DND-41 (cell line): ENCODE data around the gene TESPA1.

ENCODE experiments used
- ATAC-seq: fragments of 200-7000 bp; cut with Tn5 transposase; 3 replicates; pipeline ENCODE4 v1.9.1; 2021; ENCODE audit warnings: low read depth; ENCODE audit not compliant: insufficient read depth
- DNase-seq: peaks from one replicate; pipeline ENCODE4 v3.0.0-alpha.2; 2020
- H2AFZ ChIP-seq: 2 replicates; pipeline ENCODE4 v1.6.0; 2012; ENCODE audit warnings: low read depth, low read length
- H3K27ac ChIP-seq: 2 replicates; pipeline ENCODE4 v1.5.1; 2012; ENCODE audit warnings: low read length, inconsistent platforms
- H3K27me3 ChIP-seq: fragments of 200-600 bp; sonication (generic); 2 replicates; pipeline ENCODE4 v1.6.0; 2012; ENCODE audit warnings: low read length, mild to moderate bottlenecking, inconsistent platforms; ENCODE audit not compliant: insufficient read depth, poor library complexity
- H3K36me3 ChIP-seq: 2 replicates; pipeline ENCODE4 v1.5.1; 2012; ENCODE audit warnings: low read length, inconsistent platforms; ENCODE audit not compliant: insufficient read depth
- H3K4me1 ChIP-seq: 2 replicates; pipeline ENCODE4 v1.5.1; 2012; ENCODE audit warnings: mild to moderate bottlenecking, low read length; ENCODE audit not compliant: insufficient read depth
- H3K4me2 ChIP-seq: 2 replicates; pipeline ENCODE4 v1.6.0; 2012; ENCODE audit warnings: mild to moderate bottlenecking, moderate library complexity, low read length, inconsistent platforms; ENCODE audit not compliant: insufficient read depth
- H3K4me3 ChIP-seq, 2 experiments: fragments of 200-600 bp in 1 of 2; shearing (Covaris generic) in 1 of 2; 2 replicates each; pipeline ENCODE4 v1.5.1; 2012 to 2016; ENCODE audit warnings: inconsistent platforms in 2 of 2, low read length in 2 of 2, mild to moderate bottlenecking in 2 of 2, low read depth in 1 of 2, moderate library complexity in 1 of 2
- H3K79me2 ChIP-seq: 2 replicates; pipeline ENCODE4 v1.6.0; 2012; ENCODE audit warnings: low read length, inconsistent platforms; ENCODE audit not compliant: insufficient read depth
- H3K9ac ChIP-seq: 2 replicates; pipeline ENCODE4 v1.6.0; 2012; ENCODE audit warnings: low read depth, mild to moderate bottlenecking, inconsistent platforms, low read length, moderate library complexity
- H3K9me3 ChIP-seq: 2 replicates; pipeline ENCODE4 v1.5.1; 2012; ENCODE audit warnings: low read length, moderate library complexity, mild to moderate bottlenecking, inconsistent platforms; ENCODE audit not compliant: insufficient read depth, severe bottlenecking
- H4K20me1 ChIP-seq: 2 replicates; pipeline ENCODE4 v1.6.0; 2012; ENCODE audit warnings: low read length; ENCODE audit not compliant: insufficient read depth
- EZH2 ChIP-seq: IDR thresholded peaks from 3 replicates; pipeline ENCODE4 v1.6.1; 2012; ENCODE audit warnings: borderline replicate concordance, low read depth, mild to moderate bottlenecking, moderate library complexity, low read length, inconsistent platforms; ENCODE audit not compliant: severe bottlenecking
- TF ChIP-seq, protein P1 (sequence below): IDR thresholded peaks from 2 replicates; pipeline ENCODE4 v1.5.1; 2012; ENCODE audit warnings: borderline replicate concordance, low read length, moderate library complexity, mild to moderate bottlenecking; ENCODE audit not compliant: poor library complexity, severe bottlenecking; ENCODE audit errors: extremely low read depth

The TESPA1 gene

DNA sequence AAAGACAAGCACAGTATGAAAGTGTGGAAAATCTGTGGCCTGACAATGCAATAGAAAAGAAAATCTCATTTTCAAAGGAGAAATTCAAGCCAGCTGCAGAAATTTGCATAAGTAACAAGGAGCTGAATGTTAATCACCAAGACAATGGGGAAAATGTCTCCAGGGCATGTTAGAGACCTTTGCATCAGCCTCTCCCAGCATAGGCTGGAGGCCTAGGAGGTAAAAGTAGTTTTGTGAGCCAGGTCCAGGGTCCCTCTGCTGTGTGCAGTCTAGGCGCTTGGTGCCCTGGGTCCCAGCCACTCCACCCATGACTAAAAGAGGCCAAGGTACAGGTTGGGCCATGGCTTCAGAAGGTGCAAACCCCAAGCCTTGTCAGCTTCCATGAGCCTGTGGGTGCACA is 58.3 kb downstream of the TESPA1 start:
- Histone ChIP-seq H3K9me3 (peaks cover 6% of the 10 kb centered on the region), H3K36me3 (no peaks in the 10 kb centered on the region), H4K20me1 (no peaks in the 10 kb centered on the region), H3K4me3 (no peak overlapping the region), H3K27me3 (no peaks in the 10 kb centered on the region), H3K79me2 (no peaks in the 10 kb centered on the region), H3K9ac (no peak overlapping the region), H2AFZ (no peak overlapping the region), H3K4me2 (no peak overlapping the region), H3K4me1 (no peaks in the 10 kb centered on the region), H3K27ac (no peak overlapping the region)
- TF ChIP-seq, protein P1, sequence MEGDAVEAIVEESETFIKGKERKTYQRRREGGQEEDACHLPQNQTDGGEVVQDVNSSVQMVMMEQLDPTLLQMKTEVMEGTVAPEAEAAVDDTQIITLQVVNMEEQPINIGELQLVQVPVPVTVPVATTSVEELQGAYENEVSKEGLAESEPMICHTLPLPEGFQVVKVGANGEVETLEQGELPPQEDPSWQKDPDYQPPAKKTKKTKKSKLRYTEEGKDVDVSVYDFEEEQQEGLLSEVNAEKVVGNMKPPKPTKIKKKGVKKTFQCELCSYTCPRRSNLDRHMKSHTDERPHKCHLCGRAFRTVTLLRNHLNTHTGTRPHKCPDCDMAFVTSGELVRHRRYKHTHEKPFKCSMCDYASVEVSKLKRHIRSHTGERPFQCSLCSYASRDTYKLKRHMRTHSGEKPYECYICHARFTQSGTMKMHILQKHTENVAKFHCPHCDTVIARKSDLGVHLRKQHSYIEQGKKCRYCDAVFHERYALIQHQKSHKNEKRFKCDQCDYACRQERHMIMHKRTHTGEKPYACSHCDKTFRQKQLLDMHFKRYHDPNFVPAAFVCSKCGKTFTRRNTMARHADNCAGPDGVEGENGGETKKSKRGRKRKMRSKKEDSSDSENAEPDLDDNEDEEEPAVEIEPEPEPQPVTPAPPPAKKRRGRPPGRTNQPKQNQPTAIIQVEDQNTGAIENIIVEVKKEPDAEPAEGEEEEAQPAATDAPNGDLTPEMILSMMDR: no peak
- no peak for TF ChIP-seq EZH2
- DNase-seq (no peak), ATAC-seq (no peak)

DNA sequence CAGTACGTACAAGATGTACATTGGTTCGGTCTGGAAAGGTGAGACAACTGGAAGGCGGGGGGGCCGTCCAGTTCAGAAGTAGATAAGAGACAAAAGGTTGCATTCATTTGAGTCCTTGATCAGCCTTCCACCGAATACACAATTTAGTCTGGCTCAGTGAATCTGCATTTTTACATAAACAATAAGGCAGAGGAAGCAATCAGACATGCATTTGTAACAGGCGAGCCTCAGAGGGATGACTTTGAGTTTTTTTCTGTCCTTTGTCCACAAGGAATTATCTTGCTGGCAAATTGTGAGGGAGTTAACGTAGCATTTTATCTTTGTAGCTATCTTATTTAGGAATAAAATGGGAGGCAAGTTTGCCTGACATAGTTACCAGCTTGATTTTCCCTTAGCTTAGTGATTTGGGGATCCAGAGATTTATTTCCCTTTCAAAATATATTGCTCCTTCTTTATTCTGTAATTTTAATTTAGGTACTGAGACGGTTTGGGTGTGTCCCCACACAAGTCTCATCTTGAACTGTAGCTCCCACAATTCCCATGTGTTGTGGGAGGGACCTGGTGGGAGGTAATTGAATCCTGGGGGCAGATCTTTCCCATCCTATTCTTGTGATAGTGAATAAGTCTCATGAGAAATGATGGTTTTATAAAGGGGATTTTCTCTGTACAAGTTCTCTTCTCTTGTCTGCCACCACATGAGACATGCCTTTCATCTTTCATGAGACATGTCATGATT is 59.4 kb downstream of the TESPA1 start:
- no peaks in the 10 kb centered on the region for H3K36me3 ChIP-seq
- DNase-seq: no peak
- H3K4me2 ChIP-seq: no peak overlapping the region
- ATAC-seq: no peak
- no peak overlapping the region for H3K9ac ChIP-seq
- no peak for TF ChIP-seq EZH2
- TF ChIP-seq, protein P1: no peak
- H3K27me3 ChIP-seq: no peaks in the 10 kb centered on the region
- H4K20me1 ChIP-seq: no peaks in the 10 kb centered on the region
- H3K4me1 ChIP-seq: no peaks in the 10 kb centered on the region
- H3K4me3 ChIP-seq: no peak overlapping the region
- peaks cover 5% of the 10 kb centered on the region for H3K9me3 ChIP-seq
- no peaks in the 10 kb centered on the region for H3K79me2 ChIP-seq
- H3K27ac ChIP-seq: no peak overlapping the region
- H2AFZ ChIP-seq: no peak overlapping the region

DNA sequence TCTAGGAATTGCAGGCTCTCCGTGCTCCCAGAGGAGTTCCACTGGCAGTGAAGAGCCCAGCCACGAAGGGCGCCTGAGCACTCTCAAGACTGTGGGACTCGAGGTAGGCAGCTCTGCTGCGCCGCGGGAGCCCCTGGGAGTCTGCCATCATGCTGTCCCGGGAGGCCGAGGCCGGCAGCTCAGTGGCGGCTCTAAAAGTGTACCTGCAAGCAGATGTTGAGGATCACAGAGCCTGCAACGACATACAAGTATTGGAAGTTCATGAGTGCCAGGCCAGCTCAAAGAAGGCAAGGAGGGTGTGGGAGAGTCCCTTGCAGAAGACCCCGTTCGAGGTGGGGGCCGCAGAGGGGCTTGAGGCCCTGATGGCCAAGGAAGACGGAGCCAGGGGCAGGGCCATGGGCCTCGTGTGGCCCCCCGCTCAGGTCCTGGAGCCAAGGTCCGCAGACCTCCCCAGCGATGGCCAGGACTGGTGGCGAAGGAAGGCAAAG is 67.5 kb downstream of the TESPA1 start:
- no peak for ATAC-seq
- H3K9me3 ChIP-seq: no peaks in the 10 kb centered on the region
- H3K36me3 ChIP-seq: no peaks in the 10 kb centered on the region
- H2AFZ ChIP-seq: no peak overlapping the region
- no peak overlapping the region for H3K27ac ChIP-seq
- no peak for TF ChIP-seq EZH2
- TF ChIP-seq, protein P1: no peak
- H3K4me2 ChIP-seq: no peak overlapping the region
- H3K27me3 ChIP-seq: no peaks in the 10 kb centered on the region
- H3K4me3 ChIP-seq: no peak overlapping the region
- H3K79me2 ChIP-seq: no peaks in the 10 kb centered on the region
- no peaks in the 10 kb centered on the region for H3K4me1 ChIP-seq
- no peak overlapping the region for H3K9ac ChIP-seq
- no peak for DNase-seq
- H4K20me1 ChIP-seq: no peaks in the 10 kb centered on the region
